T-cell (primary cell): ENCODE measurements around the gene NPR3. TPM values are rescaled to one million over a fixed set of nuclear protein-coding genes. Genes with fewer than 3 reads are reported as not detected.

Experiments
- ATAC-seq, 4 experiments: fragments of 200-7000 bp in 3 of 4; fragments of 150-1000 bp in 1 of 4; cut with Tn5 transposase; replicated peaks in 1 of 4; 1 replicate in 3 of 4; 2 replicates in 1 of 4; pipeline ENCODE4 v1.10.0; 2021; ENCODE audit warnings: moderate library complexity in 3 of 4, mild to moderate bottlenecking in 2 of 4, moderate number of reproducible peaks in 1 of 4
- CTCF ChIA-PET, 2 donors: fragments of 300-600 bp; sonication (Branson Sonifier 250); formaldehyde crosslinking; loops; one replicate each; lab custom pipeline; 2022; ENCODE audit warnings: antibody characterized with exemption in 2 of 2; lab: Charles Lee
- POLR2A ChIA-PET, 2 donors: fragments of 300-600 bp; sonication (Branson Sonifier 250); formaldehyde crosslinking; loops; one replicate each; lab custom pipeline; 2022; ENCODE audit warnings: antibody characterized with exemption in 2 of 2; lab: Charles Lee
- DNase-seq, 35 experiments: peaks; one replicate each; pipeline versions ENCODE4 v3.0.0 to v3.0.0-alpha.2; 2013 to 2023
- H3K27ac ChIP-seq: one replicate; pipeline ENCODE4 v1.5.1; 2013; ENCODE audit warnings: low read length
- H3K27me3 ChIP-seq, 2 experiments: replicated peaks in 1 of 2; 1 replicate in 1 of 2; 2 replicates in 1 of 2; pipeline versions ENCODE4 v1.6.1 to v1.7.0; 2013; ENCODE audit warnings: low read length in 1 of 2, mixed read lengths in 1 of 2; ENCODE audit not compliant: control insufficient read depth in 2 of 2, insufficient read depth in 2 of 2; ENCODE audit errors: extremely low read depth in 1 of 2
- H3K36me3 ChIP-seq, 2 donors: 1 replicate in 1 of 2; 2 replicates in 1 of 2; pipeline versions ENCODE4 v1.6.1 to v1.7.0; 2013; ENCODE audit warnings: low read length in 1 of 2; ENCODE audit not compliant: control insufficient read depth in 2 of 2, insufficient read depth in 1 of 2; ENCODE audit errors: extremely low read depth in 1 of 2
- H3K4me1 ChIP-seq, 2 experiments: 1 replicate in 1 of 2; 2 replicates in 1 of 2; pipeline versions ENCODE4 v1.6.1 to v1.7.0; 2013; ENCODE audit warnings: low read length in 2 of 2, mixed read lengths in 1 of 2; ENCODE audit not compliant: insufficient read depth in 2 of 2, control insufficient read depth in 1 of 2; ENCODE audit errors: extremely low read depth in 1 of 2
- H3K4me3 ChIP-seq, 2 donors: 1 replicate in 1 of 2; 2 replicates in 1 of 2; pipeline versions ENCODE4 v1.5.1 to v1.7.0; 2013; ENCODE audit warnings: mild to moderate bottlenecking in 2 of 2, low read length in 1 of 2, moderate library complexity in 1 of 2; ENCODE audit not compliant: control insufficient read depth in 1 of 2; ENCODE audit errors: extremely low read depth in 1 of 2
- H3K9me3 ChIP-seq: 2 replicates; pipeline ENCODE4 v1.7.0; 2013
- H3K27ac Mint-ChIP-seq, 2 donors: one replicate each; pipeline ENCODE4 v1.8.0; 2020 to 2021; ENCODE audit warnings: mild to moderate bottlenecking in 2 of 2, mixed read lengths in 2 of 2
- H3K27me3 Mint-ChIP-seq, 2 donors: one replicate each; pipeline ENCODE4 v1.8.0; 2021 to 2022; ENCODE audit warnings: mixed read lengths in 2 of 2
- H3K36me3 Mint-ChIP-seq: one replicate; pipeline ENCODE4 v1.8.0; 2021; ENCODE audit warnings: mixed read lengths
- H3K4me1 Mint-ChIP-seq, 3 donors: one replicate each; pipeline ENCODE4 v1.8.0; 2020 to 2022; ENCODE audit warnings: mixed read lengths in 3 of 3, mild to moderate bottlenecking in 1 of 3
- H3K4me3 Mint-ChIP-seq, 3 donors: one replicate each; pipeline ENCODE4 v1.8.0; 2020 to 2022; ENCODE audit warnings: mild to moderate bottlenecking in 3 of 3, mixed read lengths in 3 of 3, moderate library complexity in 3 of 3
- H3K9me3 Mint-ChIP-seq, 3 donors: one replicate each; pipeline ENCODE4 v1.8.0; 2020 to 2022; ENCODE audit warnings: mixed read lengths in 3 of 3
- WGBS: methylation state at CpG from one replicate; pipeline ENCODE4 v1.1.5; 2013; ENCODE audit warnings: missing lambda C conversion rate; ENCODE audit not compliant: insufficient coverage; 5-methylcytosine and 5-hydroxymethylcytosine counted together
- total RNA-seq, 35 experiments: library from RNA in 6 of 35; stranded (reverse) in 6 of 35; fragments of 120-200 nt in 1 of 35; gene quantifications; one replicate each; pipeline versions ENCODE4 v1.2.1 to v1.2.4 and lab custom pipeline; 2013 to 2026

NPR3 gene
- total RNA-seq, 5 donors from 2014 or later (not counting 1 experiment from before 2014, with no cell fraction given) = 0.28 to 0.83 (median 0.54) TPM

DNA sequence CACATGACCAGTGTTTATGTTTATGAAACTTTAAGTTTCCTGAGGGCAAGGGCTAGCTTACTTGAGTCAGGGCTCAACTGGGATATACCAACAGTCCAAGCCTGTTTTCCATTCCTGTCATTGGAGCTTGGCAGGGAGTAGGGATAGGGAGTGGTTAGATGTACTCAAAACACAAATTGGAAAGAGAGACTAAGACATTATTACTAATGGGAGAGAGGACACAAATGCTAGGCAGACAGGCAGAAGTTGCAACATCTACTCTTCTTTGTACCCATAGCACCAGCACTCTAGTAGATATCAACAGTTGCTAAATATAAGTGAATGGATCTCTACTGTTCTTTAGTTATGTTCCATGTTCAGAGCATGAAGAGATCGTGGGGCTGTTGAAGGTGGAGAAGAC is 62.8 kb downstream of the NPR3 start:
- H3K27ac ChIP-seq = no peak overlapping the region
- Mint-ChIP-seq H3K4me1 (peaks cover 0 to 5% (median 0%) of the 10 kb centered on the region in 3 donors), H3K36me3 (no peaks in the 10 kb centered on the region), H3K27ac (no peak overlapping the region), H3K4me3 (no peak overlapping the region), H3K9me3 (peaks cover 0 to 7% (median 0%) of the 10 kb centered on the region in 3 donors), H3K27me3 (no peaks in the 10 kb centered on the region)
- ChIA-PET POLR2A (no interaction called here), CTCF (no interaction called here)
- H3K36me3 ChIP-seq = no peaks in the 10 kb centered on the region
- no peaks in the 10 kb centered on the region for H3K27me3 ChIP-seq
- H3K4me1 ChIP-seq = no peaks in the 10 kb centered on the region
- H3K9me3 ChIP-seq = no peaks in the 10 kb centered on the region
- no peak overlapping the region for H3K4me3 ChIP-seq
- DNase-seq = no peak
- ATAC-seq = no peak
- WGBS = 80% methylated on average over 1 of the region's 1 CpG

DNA sequence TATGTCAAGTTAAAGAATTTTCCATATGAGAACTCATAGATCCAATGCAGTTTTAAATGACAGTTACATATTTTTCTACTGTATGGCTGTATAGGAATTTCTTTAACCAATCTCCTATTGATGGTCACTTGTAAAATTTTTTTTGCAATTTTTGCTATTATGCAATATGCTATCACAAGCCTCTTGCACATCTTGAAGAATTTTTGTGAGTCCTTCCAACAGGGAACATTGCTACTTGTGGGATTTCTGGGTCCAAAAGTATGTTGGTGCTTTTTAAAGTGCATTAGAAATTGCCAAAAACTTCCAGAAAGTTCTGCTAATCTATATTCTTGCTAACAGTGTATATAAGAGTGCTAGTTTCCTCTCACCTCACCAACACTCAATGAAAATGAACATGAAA is 65.1 kb downstream of the NPR3 start:
- Histone ChIP-seq H3K4me1 (no peaks in the 10 kb centered on the region), H3K9me3 (no peaks in the 10 kb centered on the region), H3K27ac (no peak overlapping the region), H3K36me3 (no peaks in the 10 kb centered on the region), H3K4me3 (no peak overlapping the region), H3K27me3 (no peaks in the 10 kb centered on the region)
- Mint-ChIP-seq H3K36me3 (no peaks in the 10 kb centered on the region), H3K4me3 (no peak overlapping the region), H3K27me3 (no peaks in the 10 kb centered on the region), H3K4me1 (no peaks in the 10 kb centered on the region), H3K27ac (no peak overlapping the region), H3K9me3 (peaks cover 0 to 4% (median 0%) of the 10 kb centered on the region in 3 donors)
- DNase-seq (no peak), ATAC-seq (no peak)
- POLR2A ChIA-PET = no interaction called here
- CTCF ChIA-PET = no interaction called here

DNA sequence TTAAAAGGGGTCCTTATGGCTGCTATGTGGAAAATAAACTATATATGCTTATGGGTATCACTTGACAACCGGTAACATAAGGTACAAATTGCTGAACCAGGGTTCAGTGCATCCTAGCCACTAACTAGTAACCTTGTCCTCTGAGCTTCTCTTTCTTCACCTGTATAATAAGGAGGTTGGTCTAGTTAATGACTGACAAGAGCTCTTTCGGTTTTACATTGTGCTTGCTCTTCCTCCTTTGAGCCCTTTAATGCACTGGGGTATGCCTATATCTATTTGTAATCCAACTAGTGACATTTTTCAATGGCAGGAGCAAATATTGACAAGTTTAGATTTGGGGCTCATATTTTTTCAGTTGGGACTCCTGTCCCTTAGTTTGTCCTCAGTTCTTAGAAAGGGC is 66.1 kb downstream of the NPR3 start:
- H3K9me3 ChIP-seq = no peaks in the 10 kb centered on the region
- peaks cover 0 to 4% (median 0%) of the 10 kb centered on the region in 3 donors for H3K9me3 Mint-ChIP-seq
- no peaks in the 10 kb centered on the region for H3K4me1 Mint-ChIP-seq
- H3K36me3 ChIP-seq = no peaks in the 10 kb centered on the region
- no peak for ATAC-seq
- no peaks in the 10 kb centered on the region for H3K27me3 Mint-ChIP-seq
- no peak overlapping the region for H3K4me3 Mint-ChIP-seq
- H3K36me3 Mint-ChIP-seq = no peaks in the 10 kb centered on the region
- no peak overlapping the region for H3K4me3 ChIP-seq
- H3K27ac ChIP-seq = no peak overlapping the region
- WGBS = 60% methylated on average over 1 of the region's 2 CpGs
- no peaks in the 10 kb centered on the region for H3K27me3 ChIP-seq
- DNase-seq = no peak
- CTCF ChIA-PET = no interaction called here
- H3K27ac Mint-ChIP-seq = no peak overlapping the region
- H3K4me1 ChIP-seq = no peaks in the 10 kb centered on the region
- POLR2A ChIA-PET = no interaction called here

DNA sequence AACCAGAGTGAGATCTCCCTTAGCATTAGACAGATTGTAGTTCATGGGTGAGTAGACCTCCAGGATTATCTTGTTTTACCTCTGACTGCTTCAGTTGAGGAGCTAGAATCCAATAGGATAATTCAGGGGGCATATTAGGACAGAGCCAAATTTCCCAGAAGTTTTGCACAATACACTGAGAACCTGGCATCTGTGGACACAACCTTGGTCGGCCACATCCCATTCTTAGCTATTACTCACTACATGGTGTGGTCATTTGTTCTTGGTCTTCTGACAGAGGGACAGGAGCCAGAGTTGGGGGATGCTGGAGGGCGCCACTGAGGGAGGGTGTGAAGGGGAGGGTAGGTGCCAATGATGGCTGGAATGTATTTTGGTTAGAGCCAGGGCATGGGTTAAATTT is 66.6 kb downstream of the NPR3 start:
- Histone ChIP-seq H3K36me3 (no peaks in the 10 kb centered on the region), H3K9me3 (no peaks in the 10 kb centered on the region), H3K4me1 (no peaks in the 10 kb centered on the region), H3K27ac (no peak overlapping the region), H3K27me3 (no peaks in the 10 kb centered on the region), H3K4me3 (no peak overlapping the region)
- Mint-ChIP-seq H3K27ac (no peak overlapping the region), H3K4me3 (no peak overlapping the region), H3K36me3 (no peaks in the 10 kb centered on the region), H3K9me3 (peaks cover 0 to 4% (median 0%) of the 10 kb centered on the region in 3 donors), H3K27me3 (no peaks in the 10 kb centered on the region), H3K4me1 (no peaks in the 10 kb centered on the region)
- ChIA-PET CTCF (no interaction called here), POLR2A (no interaction called here)
- 83% methylated on average over 1 of the region's 2 CpGs for WGBS
- DNase-seq (no peak), ATAC-seq (no peak)

DNA sequence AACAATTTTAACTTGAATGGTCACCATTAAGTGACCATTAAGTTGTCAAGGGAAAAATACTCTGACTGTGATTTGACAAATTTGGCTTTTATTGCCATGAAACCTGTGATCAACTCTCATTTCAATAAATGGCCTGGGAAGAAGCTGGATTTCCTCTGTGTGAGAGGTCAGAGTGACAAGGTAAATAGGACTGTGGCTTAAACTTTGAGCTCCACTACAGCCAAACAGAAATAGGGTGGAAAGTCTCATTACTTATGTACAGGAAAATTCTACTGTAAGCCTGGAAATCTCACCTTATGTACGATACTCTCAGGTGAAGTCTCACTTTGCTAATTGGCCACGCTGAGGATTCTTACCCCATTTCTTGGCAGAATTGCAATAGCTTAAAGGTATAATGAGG is 67.3 kb downstream of the NPR3 start:
- H3K4me1 ChIP-seq = no peaks in the 10 kb centered on the region
- CTCF ChIA-PET = no interaction called here
- no peaks in the 10 kb centered on the region for H3K27me3 ChIP-seq
- H3K4me1 Mint-ChIP-seq = no peaks in the 10 kb centered on the region
- POLR2A ChIA-PET = no interaction called here
- no peak overlapping the region for H3K4me3 Mint-ChIP-seq
- no CpG with 5 or more reads among the region's 2 CpGs for WGBS
- DNase-seq (no peak), ATAC-seq (no peak)
- no peaks in the 10 kb centered on the region for H3K9me3 ChIP-seq
- no peak overlapping the region for H3K27ac ChIP-seq
- H3K27me3 Mint-ChIP-seq = no peaks in the 10 kb centered on the region
- peaks cover 0 to 4% (median 3%) of the 10 kb centered on the region in 3 donors for H3K9me3 Mint-ChIP-seq
- H3K36me3 Mint-ChIP-seq = no peaks in the 10 kb centered on the region
- no peak overlapping the region for H3K4me3 ChIP-seq
- no peak overlapping the region for H3K27ac Mint-ChIP-seq
- no peaks in the 10 kb centered on the region for H3K36me3 ChIP-seq

DNA sequence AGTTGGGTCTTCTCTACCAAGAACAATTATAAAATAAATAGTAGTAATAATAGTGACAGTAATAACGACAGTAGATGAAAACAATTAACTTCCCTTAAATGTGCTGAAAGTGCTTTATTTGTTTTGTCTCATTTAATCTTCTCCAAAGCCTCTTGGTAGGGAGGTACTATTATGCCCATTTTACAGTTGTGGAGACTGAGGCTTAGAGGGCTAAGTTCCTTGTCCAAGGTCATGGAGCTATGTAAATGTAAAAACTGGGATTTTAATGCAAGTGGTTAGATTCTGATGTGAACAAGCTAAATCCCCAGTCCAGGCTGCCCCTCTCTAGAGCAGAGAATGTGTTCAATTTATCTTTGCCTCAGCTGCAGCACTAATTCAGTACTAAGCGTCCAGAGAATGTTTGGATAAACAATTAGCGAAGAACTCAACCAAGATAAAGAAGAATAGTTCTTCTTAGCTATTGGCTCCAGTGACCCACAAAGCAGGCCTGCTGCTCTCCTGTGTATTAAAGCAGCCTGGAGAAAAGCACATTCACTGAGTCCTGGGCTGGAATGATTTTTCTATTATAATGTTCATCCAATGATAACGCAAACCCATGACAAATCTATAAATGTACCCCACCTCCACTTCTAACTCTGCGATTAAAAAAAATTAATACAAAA is 68.8 kb downstream of the NPR3 start:
- Mint-ChIP-seq H3K27me3 (no peaks in the 10 kb centered on the region), H3K4me1 (no peaks in the 10 kb centered on the region), H3K27ac (no peak overlapping the region), H3K36me3 (no peaks in the 10 kb centered on the region), H3K4me3 (no peak overlapping the region), H3K9me3 (peaks cover 0 to 4% (median 3%) of the 10 kb centered on the region in 3 donors)
- H3K4me3 ChIP-seq = no peak overlapping the region
- H3K36me3 ChIP-seq = no peaks in the 10 kb centered on the region
- no peaks in the 10 kb centered on the region for H3K4me1 ChIP-seq
- ChIA-PET CTCF (no interaction called here), POLR2A (no interaction called here)
- H3K27me3 ChIP-seq = no peaks in the 10 kb centered on the region
- no peaks in the 10 kb centered on the region for H3K9me3 ChIP-seq
- H3K27ac ChIP-seq = no peak overlapping the region
- 100% methylated on average over 2 of the region's 5 CpGs for WGBS
- no peak for DNase-seq
- ATAC-seq = no peak

DNA sequence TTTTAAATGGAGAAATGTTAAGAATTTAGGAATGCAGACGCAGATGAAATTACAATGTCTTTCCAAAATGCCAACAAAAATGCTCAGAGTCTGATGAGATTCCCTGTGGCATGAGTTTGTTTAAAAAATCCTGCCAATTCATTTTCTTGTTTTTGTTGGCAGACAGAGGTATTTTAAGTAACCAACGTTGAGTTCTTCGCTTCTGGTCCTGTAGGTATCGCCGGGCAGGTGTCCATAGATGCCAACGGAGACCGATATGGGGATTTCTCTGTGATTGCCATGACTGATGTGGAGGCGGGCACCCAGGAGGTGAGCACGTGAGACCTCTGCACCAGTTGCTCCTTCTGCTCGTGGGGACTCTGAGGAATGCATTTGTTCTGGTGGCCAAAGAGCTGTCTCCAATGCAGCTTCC is 69.4 kb downstream of the NPR3 start:
- no peak overlapping the region for H3K27ac ChIP-seq
- Mint-ChIP-seq H3K27me3 (no peaks in the 10 kb centered on the region), H3K36me3 (no peaks in the 10 kb centered on the region), H3K27ac (no peak overlapping the region), H3K4me1 (no peaks in the 10 kb centered on the region), H3K9me3 (peaks cover 0 to 4% (median 3%) of the 10 kb centered on the region in 3 donors), H3K4me3 (no peak overlapping the region)
- 90% methylated on average over 7 of the region's 10 CpGs for WGBS
- no peaks in the 10 kb centered on the region for H3K36me3 ChIP-seq
- H3K4me1 ChIP-seq = no peaks in the 10 kb centered on the region
- H3K9me3 ChIP-seq = no peaks in the 10 kb centered on the region
- ChIA-PET POLR2A (no interaction called here), CTCF (no interaction called here)
- ATAC-seq (no peak), DNase-seq (no peak)
- no peak overlapping the region for H3K4me3 ChIP-seq
- no peaks in the 10 kb centered on the region for H3K27me3 ChIP-seq
